ENCODE results near the gene EIF4E1B. TPM values are rescaled to one million over a fixed set of nuclear protein-coding genes. Genes with fewer than 3 reads are reported as not detected.
A peak's percentile ranks its signal among the peaks of the same experiment; 100 is the strongest.

Gene EIF4E1B
- total RNA-seq, 2 experiments from 2014 or later, result not detected

GRCh38 chr5:176658817-176659511, 28.5 kb downstream of the EIF4E1B start:
- peaks cover 2% of the 10 kb centered on the region for H3K27me3 Mint-ChIP-seq
- H3K36me3 Mint-ChIP-seq (ENCODE audit: low read depth), result peaks cover 11% of the 10 kb centered on the region
- peak overlapping the region; percentile 43 for H3K4me3 Mint-ChIP-seq
- no peaks in the 10 kb centered on the region for H3K9me3 Mint-ChIP-seq
- POLR2A ChIA-PET, result interaction anchor here (0.6 to 2.6 kb wide), 3 partner anchors 11 to 123 kb away, joined by 3 to 14 read pairs (median 3); partner anchors contain the start of gene TSPAN17
- H3K27ac Mint-ChIP-seq, result no peak overlapping the region
- H3K4me1 Mint-ChIP-seq, result peaks cover 29% of the 10 kb centered on the region
- CTCF ChIA-PET, result interaction anchor here (0.7 to 6.3 kb wide), 14 partner anchors 11 to 454 kb away, joined by 3 to 81 read pairs (median 4); partner anchors contain the start of gene TSPAN17
- peak; percentile 46 for DNase-seq

- no peaks in the 10 kb centered on the region for H3K9me3 Mint-ChIP-seq
- peaks cover 5% of the 10 kb centered on the region for H3K27me3 Mint-ChIP-seq
- H3K27ac Mint-ChIP-seq, result no peak overlapping the region
- peaks cover 11% of the 10 kb centered on the region for H3K36me3 Mint-ChIP-seq (ENCODE audit: low read depth)
- no peak overlapping the region for H3K4me3 Mint-ChIP-seq
- POLR2A ChIA-PET, result interaction anchor here (2.6 kb wide), 1 partner anchor 12 kb away, joined by 14 read pairs; the partner anchor contains the start of gene TSPAN17
- CTCF ChIA-PET, result interaction anchor here (0.7 to 6.3 kb wide), 12 partner anchors 8 to 454 kb away, joined by 3 to 81 read pairs (median 6); partner anchors contain the start of genes HK3 and TSPAN17
- H3K4me1 Mint-ChIP-seq, result peaks cover 29% of the 10 kb centered on the region
- no peak for DNase-seq
Observed at GRCh38 chr5:176659512-176659839, 29.0 kb downstream of the EIF4E1B start.

GRCh38 chr5:176659860-176660461, 29.5 kb downstream of the EIF4E1B start:
- H3K36me3 Mint-ChIP-seq (ENCODE audit: low read depth), result peaks cover 11% of the 10 kb centered on the region
- no peak overlapping the region for H3K27ac Mint-ChIP-seq
- no peak for DNase-seq
- POLR2A ChIA-PET, result interaction anchor here (1.1 to 1.4 kb wide), 4 partner anchors 9 to 346 kb away, joined by 3 to 8 read pairs (median 6); no protein-coding TSS in a partner anchor
- no peaks in the 10 kb centered on the region for H3K9me3 Mint-ChIP-seq
- H3K4me3 Mint-ChIP-seq, result no peak overlapping the region
- peaks cover 29% of the 10 kb centered on the region for H3K4me1 Mint-ChIP-seq
- peaks cover 5% of the 10 kb centered on the region for H3K27me3 Mint-ChIP-seq
- CTCF ChIA-PET, result interaction anchor here (0.6 to 6.3 kb wide), 80 partner anchors 9 to 649 kb away, joined by 3 to 81 read pairs (median 5); partner anchors contain the start of genes CLTB, EIF4E1B, FAF2 and HK3

- Mint-ChIP-seq H3K27me3 (peaks cover 6% of the 10 kb centered on the region), H3K36me3 (ENCODE audit: low read depth) (peaks cover 7% of the 10 kb centered on the region), H3K9me3 (no peaks in the 10 kb centered on the region), H3K27ac (no peak overlapping the region), H3K4me3 (no peak overlapping the region), H3K4me1 (peaks cover 29% of the 10 kb centered on the region)
- CTCF ChIA-PET, result interaction anchor here (0.6 to 6.3 kb wide), 90 partner anchors 9 to 931 kb away, joined by 3 to 81 read pairs (median 4); partner anchors contain the start of genes CLTB, EIF4E1B, FAF2 and HK3
- no peak for DNase-seq
- POLR2A ChIA-PET, result interaction anchor here (1.1 to 1.4 kb wide), 4 partner anchors 10 to 345 kb away, joined by 3 to 8 read pairs (median 6); no protein-coding TSS in a partner anchor
Observed at GRCh38 chr5:176660530-176660859, 30.0 kb downstream of the EIF4E1B start.

GRCh38 chr5:176660860-176661641, 30.6 kb downstream of the EIF4E1B start:
- POLR2A ChIA-PET, result interaction anchor here (1.1 to 1.4 kb wide), 4 partner anchors 10 to 345 kb away, joined by 3 to 8 read pairs (median 6); no protein-coding TSS in a partner anchor
- peaks cover 7% of the 10 kb centered on the region for H3K27me3 Mint-ChIP-seq
- no peaks in the 10 kb centered on the region for H3K9me3 Mint-ChIP-seq
- no peak overlapping the region for H3K4me3 Mint-ChIP-seq
- H3K36me3 Mint-ChIP-seq (ENCODE audit: low read depth), result peaks cover 6% of the 10 kb centered on the region
- no peak overlapping the region for H3K27ac Mint-ChIP-seq
- DNase-seq, result peak; percentile 77
- H3K4me1 Mint-ChIP-seq, result peaks cover 29% of the 10 kb centered on the region
- CTCF ChIA-PET, result interaction anchor here (0.6 to 6.3 kb wide), 101 partner anchors 9 to 931 kb away, joined by 3 to 81 read pairs (median 4); partner anchors contain the start of genes CLTB, EIF4E1B, FAF2 and HK3

GRCh38 chr5:176661676-176662075, 31.2 kb downstream of the EIF4E1B start:
- DNase-seq, result no peak
- no peak overlapping the region for H3K4me3 Mint-ChIP-seq
- no peak overlapping the region for H3K27ac Mint-ChIP-seq
- POLR2A ChIA-PET, result no interaction called here
- H3K9me3 Mint-ChIP-seq, result no peaks in the 10 kb centered on the region
- CTCF ChIA-PET, result interaction anchor here (0.8 to 6.3 kb wide), 25 partner anchors 8 to 932 kb away, joined by 3 to 81 read pairs (median 5); partner anchors contain the start of genes FAF2 and TSPAN17
- H3K36me3 Mint-ChIP-seq (ENCODE audit: low read depth), result peaks cover 3% of the 10 kb centered on the region
- peaks cover 29% of the 10 kb centered on the region for H3K4me1 Mint-ChIP-seq
- H3K27me3 Mint-ChIP-seq, result peaks cover 7% of the 10 kb centered on the region

- no peak overlapping the region for H3K4me3 Mint-ChIP-seq
- peaks cover 11% of the 10 kb centered on the region for H3K27me3 Mint-ChIP-seq
- H3K27ac Mint-ChIP-seq, result no peak overlapping the region
- DNase-seq, result no peak
- ChIA-PET CTCF (no interaction called here), POLR2A (no interaction called here)
- H3K36me3 Mint-ChIP-seq (ENCODE audit: low read depth), result peaks cover 3% of the 10 kb centered on the region
- H3K9me3 Mint-ChIP-seq, result no peaks in the 10 kb centered on the region
- peaks cover 29% of the 10 kb centered on the region for H3K4me1 Mint-ChIP-seq
Observed at GRCh38 chr5:176662371-176663333, 32.2 kb downstream of the EIF4E1B start.

- H3K9me3 Mint-ChIP-seq, result no peaks in the 10 kb centered on the region
- peaks cover 20% of the 10 kb centered on the region for H3K4me1 Mint-ChIP-seq
- CTCF ChIA-PET, result no interaction called here
- no peak for DNase-seq
- no peak overlapping the region for H3K27ac Mint-ChIP-seq
- POLR2A ChIA-PET, result no interaction called here
- H3K4me3 Mint-ChIP-seq, result no peak overlapping the region
- peaks cover 11% of the 10 kb centered on the region for H3K27me3 Mint-ChIP-seq
- no peaks in the 10 kb centered on the region for H3K36me3 Mint-ChIP-seq (ENCODE audit: low read depth)
Observed at GRCh38 chr5:176663566-176663965, 33.1 kb downstream of the EIF4E1B start.

GRCh38 chr5:176664479-176664878, 34.0 kb downstream of the EIF4E1B start:
- Mint-ChIP-seq H3K27ac (no peak overlapping the region), H3K9me3 (no peaks in the 10 kb centered on the region), H3K4me3 (no peak overlapping the region), H3K36me3 (ENCODE audit: low read depth) (no peaks in the 10 kb centered on the region), H3K27me3 (peaks cover 16% of the 10 kb centered on the region), H3K4me1 (peaks cover 11% of the 10 kb centered on the region)
- ChIA-PET CTCF (no interaction called here), POLR2A (no interaction called here)
- no peak for DNase-seq

GRCh38 chr5:176664886-176665285, 34.4 kb downstream of the EIF4E1B start:
- Mint-ChIP-seq H3K9me3 (no peaks in the 10 kb centered on the region), H3K36me3 (ENCODE audit: low read depth) (no peaks in the 10 kb centered on the region), H3K27ac (no peak overlapping the region), H3K4me3 (no peak overlapping the region), H3K27me3 (peaks cover 16% of the 10 kb centered on the region), H3K4me1 (peaks cover 8% of the 10 kb centered on the region)
- ChIA-PET CTCF (no interaction called here), POLR2A (no interaction called here)
- DNase-seq, result no peak

GRCh38 chr5:176665517-176665916, 35.0 kb downstream of the EIF4E1B start:
- Mint-ChIP-seq H3K4me3 (no peak overlapping the region), H3K27me3 (peaks cover 16% of the 10 kb centered on the region), H3K27ac (no peak overlapping the region), H3K9me3 (no peaks in the 10 kb centered on the region), H3K36me3 (ENCODE audit: low read depth) (no peaks in the 10 kb centered on the region), H3K4me1 (peaks cover 4% of the 10 kb centered on the region)
- CTCF ChIA-PET, result interaction anchor here (1.3 kb wide), 1 partner anchor 19 kb away, joined by 5 read pairs; the partner anchor contains the start of gene TSPAN17
- POLR2A ChIA-PET, result no interaction called here
- DNase-seq, result no peak

GRCh38 chr5:176667637-176668036, 37.2 kb downstream of the EIF4E1B start:
- ChIA-PET POLR2A (no interaction called here), CTCF (interaction anchor here (1.3 kb wide), 1 partner anchor 10 kb away, joined by 4 read pairs; no protein-coding TSS in a partner anchor)
- Mint-ChIP-seq H3K27ac (no peak overlapping the region), H3K4me3 (no peak overlapping the region), H3K27me3 (peaks cover 23% of the 10 kb centered on the region), H3K9me3 (no peaks in the 10 kb centered on the region), H3K36me3 (ENCODE audit: low read depth) (no peaks in the 10 kb centered on the region), H3K4me1 (no peaks in the 10 kb centered on the region)
- no peak for DNase-seq

Data from activated CD4-positive, alpha-beta memory T cell treated with anti-CD3 and anti-CD28 coated beads, Interleukin-2, amount 10 ng/mL, durations not matched to agents 7 days and 5 days (primary cell).